ENCODE results near the gene RPS2. TPM values are rescaled to one million over a fixed set of nuclear protein-coding genes. Genes with fewer than 3 reads are reported as not detected.

The RPS2 gene
- total RNA-seq, 1 donor from 2014 or later, result 1,669 TPM

DNA sequence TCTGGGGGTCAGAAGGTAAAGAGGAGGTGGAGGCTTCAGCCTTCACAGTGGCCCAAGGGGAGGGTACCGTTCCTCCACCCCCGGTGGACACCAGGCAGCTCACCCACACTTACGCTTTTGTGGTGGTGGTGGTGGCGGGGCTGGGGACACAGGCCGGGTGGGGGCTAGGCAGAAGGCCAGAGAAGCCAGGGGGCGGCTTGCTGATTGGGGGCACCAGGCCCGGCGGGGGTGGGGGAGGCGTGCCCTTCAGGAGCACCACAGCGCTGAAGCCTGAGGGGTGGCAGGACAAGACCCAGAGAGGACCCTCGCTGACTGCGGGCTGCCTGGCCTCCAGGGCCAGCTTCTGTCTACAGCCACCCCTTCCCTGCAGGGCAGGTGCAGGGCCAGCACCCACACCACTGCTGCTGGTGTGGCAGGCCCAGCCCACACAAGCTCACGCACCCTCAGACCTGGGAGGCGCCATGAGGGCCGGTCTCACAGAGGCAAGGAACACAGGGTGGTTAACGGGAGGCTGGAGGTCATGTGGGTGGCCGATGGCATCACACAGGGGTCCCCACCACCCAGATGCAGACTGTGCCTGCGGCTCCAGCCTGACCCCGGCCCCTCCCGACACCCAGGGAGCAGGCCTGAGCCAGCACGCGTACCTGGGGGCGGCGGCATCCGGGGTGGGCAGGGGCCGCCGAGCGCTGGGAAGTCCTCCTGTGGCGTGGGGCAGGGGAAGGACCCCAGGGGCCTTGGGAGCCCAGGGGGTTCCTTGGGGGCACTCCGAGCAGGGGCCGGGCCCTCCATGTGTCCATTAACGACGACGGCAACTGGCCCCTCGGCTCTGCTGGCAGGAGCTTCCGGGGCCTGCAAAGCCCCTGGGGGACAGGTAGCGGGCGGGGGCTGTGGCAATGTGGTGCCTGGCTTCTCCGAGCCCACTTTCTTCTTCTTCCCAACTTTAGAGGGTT lies 34.5 kb upstream of the RPS2 start:
- DNase-seq (ENCODE audit: low spot score), result no peak

DNA sequence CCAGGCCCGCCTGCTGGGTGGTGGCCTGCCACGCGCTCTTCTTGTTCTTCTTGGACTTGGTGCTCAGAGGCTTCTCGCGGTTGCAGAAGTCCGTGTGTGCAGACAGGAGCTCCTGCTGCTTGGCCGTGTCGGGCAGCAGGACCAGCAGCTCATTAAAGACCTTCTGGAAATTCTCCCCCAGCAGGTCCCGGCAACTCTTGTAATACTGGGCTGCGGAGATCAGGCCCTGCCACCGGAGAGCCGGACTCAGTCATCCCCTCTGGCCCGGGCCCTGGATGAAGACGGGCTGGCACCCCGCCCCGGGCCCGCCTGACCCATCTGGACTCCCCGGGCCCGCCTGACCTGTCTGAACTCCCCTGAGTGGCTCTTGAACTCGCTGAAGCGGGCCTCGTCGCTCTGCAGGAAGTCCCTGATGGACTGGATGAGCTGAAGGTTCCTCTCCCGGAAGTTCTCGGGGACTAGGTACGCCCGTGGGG lies 33.8 kb upstream of the RPS2 start:
- DNase-seq (ENCODE audit: low spot score), result no peak

DNA sequence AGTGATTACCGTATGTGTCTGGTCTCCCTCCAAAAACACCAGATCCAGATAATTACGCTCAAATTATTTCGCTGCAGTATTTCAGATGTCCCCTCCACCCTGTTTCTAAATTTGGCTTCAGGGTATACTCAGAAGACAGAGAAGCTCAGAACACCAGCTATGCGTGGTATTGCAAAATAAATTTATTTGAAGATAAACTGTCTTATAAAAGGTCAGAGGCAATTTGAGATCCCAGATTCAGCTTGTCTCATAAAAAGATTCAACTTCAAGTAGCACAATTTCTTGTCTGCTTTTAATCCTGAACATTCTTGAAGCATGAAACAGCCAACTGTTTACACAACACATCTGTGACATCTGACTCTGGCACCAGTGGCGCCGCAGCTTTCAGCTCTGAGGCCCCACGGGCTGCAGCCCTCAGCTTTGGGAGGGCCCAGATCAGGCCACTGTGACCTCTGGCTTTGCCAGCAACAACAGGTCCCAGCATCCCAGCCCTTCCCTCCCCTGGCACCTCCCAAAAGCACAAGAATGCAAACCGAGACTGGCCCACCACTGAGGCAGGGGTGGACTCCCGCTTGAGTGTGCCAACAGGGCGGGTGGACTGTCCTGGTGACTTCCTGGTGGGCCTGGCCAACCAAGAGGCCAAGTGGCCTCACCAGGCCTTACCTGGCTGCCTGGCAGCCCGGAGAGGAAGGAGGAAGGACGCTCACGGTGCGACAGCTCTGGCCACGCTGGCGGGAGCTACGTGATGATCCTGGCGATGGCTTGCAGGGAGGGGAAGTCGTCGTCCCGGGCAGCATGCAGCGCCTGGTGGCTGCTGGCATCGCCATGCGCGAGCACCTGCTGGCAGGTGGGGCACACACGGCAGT lies 33.1 kb upstream of the RPS2 start:
- DNase-seq (ENCODE audit: low spot score), result peak; percentile 80

DNA sequence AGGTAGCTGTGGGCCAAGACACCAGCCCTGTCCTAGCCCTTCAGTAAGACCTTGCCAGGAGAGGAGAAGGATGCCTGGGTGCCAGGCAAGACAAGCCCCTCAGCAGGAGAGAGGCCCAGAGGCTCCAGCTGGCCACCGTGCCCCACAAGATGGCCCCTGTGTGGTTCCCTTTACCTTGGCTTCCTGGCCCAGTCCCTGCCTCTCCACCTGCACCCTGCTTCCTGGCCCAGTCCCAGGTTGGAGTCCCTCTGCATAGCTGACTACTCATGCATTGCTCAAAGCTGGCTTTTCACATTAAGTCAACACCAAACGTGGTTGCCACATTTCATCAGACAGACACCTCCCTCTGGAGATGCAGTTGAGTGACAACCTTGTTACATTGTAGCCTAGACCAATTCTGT lies 29.1 kb upstream of the RPS2 start:
- DNase-seq (ENCODE audit: low spot score), result no peak

DNA sequence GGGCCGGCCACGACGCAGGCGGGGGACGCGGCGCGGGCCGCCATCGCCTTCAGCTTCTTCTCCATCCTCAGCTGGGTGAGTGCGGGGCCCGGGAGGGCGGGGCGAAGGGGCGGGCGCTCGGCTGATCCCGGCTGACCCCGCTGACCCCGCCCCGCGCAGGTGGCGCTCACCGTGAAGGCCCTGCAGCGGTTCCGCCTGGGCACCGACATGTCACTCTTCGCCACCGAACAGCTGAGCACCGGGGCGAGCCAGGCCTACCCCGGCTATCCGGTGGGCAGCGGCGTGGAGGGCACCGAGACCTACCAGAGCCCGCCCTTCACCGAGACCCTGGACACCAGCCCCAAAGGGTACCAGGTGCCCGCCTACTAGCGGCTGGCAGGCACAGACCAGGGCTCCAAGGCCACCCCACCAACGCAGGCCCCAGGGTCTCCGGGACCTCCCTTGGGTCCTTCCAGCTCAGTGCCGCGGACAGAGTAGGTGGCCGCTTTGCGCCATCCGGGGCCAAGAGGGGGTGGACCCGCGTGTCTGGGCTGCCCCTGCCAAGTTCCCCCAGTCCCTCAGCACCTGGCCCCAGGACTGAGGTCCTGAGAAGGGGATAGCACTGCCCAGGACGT lies 28.2 kb upstream of the RPS2 start:
- no peak for DNase-seq (ENCODE audit: low spot score)

DNA sequence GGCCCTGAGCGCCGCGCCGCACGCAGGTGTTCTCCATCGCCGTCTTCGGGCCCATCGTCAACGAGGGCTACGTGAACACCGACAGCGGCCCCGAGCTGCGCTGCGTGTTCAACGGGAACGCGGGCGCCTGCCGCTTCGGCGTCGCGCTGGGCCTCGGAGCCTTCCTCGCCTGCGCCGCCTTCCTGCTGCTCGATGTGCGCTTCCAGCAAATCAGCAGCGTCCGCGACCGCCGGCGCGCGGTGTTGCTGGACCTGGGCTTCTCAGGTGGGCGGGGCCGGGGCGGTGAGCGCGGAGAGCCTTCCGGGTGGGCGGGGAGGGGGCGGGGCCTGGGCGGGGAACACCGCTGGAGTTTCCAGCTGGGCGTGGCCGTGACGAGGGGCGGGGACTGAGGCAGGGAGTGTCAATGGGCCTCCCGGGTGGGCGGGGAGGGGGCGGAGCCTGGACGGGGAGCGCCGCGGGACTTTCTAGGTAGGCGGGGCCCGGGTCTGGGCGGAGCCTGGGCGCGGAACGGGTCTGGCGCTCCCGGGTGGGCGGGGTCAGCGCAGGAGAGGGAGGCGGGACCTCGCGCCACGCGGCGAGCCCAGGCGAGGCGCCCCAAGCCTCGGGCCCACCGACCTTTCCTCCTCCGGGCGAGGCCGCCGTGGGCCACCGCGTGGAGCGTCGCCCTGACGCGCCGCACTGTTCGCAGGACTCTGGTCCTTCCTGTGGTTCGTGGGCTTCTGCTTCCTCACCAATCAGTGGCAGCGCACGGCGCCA lies 27.5 kb upstream of the RPS2 start:
- DNase-seq (ENCODE audit: low spot score), result peak; percentile 84

DNA sequence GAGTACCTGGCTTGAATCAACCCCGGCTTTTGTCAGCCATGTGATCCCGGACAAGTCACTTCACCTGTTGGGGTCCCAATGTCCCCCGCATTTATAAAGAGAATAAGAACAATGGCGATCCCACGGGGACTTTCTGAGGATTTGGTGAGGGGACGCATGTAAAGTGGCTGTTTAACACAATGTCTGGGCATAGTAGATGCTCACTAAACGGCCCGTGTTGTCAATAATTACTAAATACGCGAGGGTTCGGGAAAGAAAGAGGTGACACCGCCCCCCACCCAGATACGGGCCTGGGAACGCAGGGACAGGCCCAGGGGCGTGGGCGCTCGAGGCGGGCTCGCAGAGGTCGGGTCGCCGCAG lies 26.9 kb upstream of the RPS2 start:
- DNase-seq (ENCODE audit: low spot score), result no peak

DNA sequence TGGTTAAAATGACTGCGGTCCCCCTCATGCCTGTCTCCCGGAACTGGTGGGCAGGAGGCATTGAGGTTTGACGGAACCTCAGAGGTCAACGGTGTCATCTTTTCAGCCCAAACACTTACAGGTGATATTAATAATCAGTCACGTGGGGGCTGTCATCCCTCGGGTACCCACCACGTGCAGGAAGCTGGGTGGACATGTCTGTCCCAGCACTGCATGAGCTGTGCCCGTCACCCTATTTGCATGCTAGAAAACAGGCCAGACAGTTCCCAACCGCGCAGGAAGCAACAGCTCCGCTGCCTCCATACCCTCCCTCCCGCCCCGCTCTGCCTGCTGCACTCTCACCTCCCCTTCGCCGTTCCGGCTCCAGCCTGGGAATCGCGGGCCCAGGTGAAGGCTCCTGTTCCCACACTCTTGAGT lies 26.5 kb upstream of the RPS2 start:
- no peak for DNase-seq (ENCODE audit: low spot score)

DNA sequence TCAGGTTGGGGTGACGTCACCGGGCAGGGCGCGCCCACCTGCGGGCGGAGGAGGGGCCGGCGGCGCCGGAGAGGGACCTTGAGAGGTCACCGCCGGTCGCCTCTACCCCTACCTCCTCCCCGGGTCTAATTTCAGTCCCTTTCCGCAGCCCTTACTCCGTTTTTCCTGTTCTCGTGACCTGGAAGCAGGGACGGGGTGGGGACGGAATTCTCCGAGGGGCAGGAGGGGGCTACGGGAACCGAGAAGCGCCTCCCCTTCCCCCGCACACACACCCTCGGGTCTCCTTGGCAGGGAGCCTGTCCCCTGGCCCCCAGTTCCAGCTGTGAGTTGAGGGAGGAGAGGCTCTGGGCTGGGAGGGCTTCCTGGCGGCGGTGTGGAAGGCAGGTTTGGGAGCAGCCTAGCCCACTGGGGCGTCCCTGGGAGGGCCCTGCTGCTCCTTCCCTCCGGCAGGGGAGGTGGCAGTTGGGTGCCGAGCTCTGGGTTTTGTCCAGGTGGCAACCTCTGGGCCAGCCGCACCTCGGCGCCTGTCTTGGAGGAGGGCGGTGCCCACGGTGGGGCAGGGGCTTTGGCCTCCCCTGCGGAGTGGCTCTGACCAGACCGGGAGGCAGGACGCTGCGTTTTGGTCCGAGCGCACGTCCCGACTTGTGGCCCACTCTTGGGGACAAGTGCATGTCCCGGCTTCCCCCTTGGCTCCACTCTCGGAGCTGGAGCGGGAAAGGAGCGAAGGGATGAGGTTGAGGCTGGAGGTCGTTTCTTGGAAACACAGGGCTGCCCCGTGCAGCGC lies 25.9 kb upstream of the RPS2 start:
- no peak for DNase-seq (ENCODE audit: low spot score)

DNA sequence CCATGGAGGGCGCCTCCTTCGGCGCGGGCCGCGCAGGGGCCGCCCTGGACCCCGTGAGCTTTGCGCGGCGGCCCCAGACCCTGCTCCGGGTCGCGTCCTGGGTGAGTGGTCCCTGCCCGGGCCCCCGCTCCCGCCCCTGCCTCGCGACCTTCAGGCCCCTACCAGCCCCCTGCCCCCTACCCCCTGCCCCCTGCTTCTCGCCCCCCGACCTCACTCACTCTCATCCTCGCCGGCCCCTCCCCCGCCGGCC lies 25.4 kb upstream of the RPS2 start:
- no peak for DNase-seq (ENCODE audit: low spot score)

DNA sequence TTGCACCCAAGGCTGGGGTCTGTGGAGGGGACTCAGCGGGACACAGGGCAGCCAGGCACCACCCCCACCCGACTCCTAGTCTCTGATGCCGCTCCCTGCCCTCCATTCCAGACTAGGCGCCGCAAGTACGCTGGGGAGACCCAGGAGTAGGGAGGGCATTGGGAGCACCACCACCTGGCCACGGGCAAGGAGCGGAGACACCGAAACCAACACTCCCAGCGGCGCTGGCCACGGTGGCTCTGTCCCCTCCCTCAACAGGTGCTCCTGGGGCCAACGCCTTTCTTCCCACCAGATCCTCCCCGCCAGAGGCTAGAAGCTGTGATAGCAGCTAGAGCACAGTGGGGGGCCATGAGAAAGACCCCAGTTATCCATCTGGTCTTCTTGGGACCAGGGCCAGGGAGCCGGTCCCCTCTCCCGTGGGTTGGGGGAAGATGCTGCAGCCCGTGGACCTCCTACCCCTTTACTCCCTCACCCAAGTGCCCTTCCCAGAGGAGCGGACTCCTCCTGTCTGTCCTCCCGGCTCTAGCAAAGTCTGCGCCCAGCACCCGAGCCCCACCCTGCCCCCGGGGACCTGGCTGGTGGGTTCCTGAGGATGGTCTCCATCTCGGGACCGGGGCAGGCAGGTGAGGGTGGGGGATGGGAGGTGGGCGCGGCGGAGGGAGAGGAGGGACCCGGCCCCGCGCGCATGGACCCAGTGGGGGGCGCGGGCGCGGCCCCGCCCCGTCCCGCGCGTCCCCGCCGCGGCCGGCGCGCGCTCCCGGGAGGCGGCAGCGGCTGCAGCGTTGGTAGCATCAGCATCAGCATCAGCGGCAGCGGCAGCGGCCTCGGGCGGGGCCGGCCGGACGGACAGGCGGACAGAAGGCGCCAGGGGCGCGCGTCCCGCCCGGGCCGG lies 24.8 kb upstream of the RPS2 start, which contains the start of gene SYNGR3:
Gene SYNGR3 (plus strand): TSS at position 762 of the 892 bp plus-strand sequence. CDS start 133 bp downstream, outside the sequence.
- DNase-seq (ENCODE audit: low spot score), result no peak

DNA sequence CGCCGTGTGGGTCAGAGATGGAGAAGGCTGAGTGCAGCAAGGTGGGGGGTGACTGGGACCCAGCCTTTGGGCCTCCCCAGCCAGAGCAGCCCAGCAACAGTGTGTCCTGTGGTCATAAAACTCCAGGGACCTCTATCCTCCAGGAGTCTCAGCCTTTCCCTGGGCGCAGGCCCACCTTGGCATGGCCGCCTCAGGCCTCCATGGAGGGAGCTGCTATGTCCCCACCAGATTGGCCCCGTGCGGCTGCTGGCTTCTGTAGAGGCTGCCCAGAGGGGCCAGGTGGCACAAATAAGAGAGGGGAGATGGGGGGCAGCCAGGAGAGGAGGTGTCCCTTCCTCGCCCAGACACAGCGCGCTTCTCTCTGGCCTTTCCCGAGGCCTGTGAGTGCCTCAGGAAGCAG lies 22.6 kb upstream of the RPS2 start:
- DNase-seq (ENCODE audit: low spot score), result no peak

DNA sequence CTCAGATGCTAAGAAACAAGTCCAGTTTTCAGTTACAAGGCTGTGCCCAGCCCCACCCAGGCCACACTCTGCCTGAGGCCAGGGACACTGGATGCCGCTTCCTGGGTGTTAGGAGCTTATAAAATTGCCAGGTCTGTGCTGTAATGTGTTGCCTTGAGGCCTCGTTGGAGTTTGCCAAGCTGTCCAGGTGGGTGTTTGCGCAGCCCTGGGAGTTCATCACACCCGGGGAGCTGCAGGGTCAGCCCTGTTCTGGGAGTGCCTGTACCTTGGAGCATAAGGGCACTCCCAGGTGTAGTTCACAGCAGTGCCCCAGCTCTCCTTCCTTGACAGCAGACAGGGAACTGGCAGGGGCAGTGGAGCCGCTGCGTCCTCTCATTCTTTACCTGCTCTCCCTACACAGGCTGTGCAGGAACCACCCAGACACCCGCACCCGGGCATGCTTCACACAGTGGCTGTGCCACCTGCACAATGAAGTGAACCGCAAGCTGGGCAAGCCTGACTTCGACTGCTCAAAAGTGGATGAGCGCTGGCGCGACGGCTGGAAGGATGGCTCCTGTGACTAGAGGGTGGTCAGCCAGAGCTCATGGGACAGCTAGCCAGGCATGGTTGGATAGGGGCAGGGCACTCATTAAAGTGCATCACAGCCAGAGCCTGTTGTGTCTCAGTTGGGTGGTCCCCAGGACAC lies 21.0 kb upstream of the RPS2 start:
- DNase-seq (ENCODE audit: low spot score), result no peak

DNA sequence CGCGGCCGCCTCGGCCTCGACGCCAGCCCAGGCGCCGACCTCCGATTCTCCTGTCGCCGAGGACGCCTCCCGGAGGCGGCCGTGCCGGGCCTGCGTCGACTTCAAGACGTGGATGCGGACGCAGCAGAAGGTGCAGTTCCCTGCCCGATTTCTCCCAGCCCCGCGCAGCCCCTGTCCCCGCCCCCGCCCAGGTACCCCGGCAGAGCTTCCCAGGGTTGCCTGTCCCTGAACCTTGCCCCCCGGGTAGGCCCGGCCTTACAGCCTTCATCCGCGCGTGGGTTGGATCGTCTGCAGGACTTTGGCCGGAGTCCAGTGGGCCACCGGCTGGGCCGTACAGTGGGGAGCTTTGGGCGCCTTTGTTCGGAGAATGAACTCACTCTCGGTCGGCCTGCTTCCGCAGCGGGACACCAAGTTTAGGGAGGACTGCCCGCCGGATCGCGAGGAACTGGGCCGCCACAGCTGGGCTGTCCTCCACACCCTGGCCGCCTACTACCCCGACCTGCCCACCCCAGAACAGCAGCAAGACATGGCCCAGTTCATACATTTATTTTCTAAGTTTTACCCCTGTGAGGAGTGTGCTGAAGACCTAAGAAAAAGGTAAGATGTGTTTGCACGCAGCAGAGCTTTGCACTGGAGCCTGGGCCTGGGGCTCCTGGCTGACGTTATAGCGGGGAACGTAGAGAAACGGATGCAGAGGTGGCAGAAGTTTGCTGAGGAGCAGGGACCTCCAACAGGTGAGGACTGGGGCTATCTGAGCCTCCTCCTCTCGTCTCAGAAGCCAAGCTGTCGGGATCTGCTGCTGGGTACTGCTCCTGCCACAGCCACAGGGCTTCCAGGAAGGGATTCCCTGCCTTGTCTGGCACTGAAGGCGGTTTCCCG lies 20.0 kb upstream of the RPS2 start:
- DNase-seq (ENCODE audit: low spot score), result no peak

DNA sequence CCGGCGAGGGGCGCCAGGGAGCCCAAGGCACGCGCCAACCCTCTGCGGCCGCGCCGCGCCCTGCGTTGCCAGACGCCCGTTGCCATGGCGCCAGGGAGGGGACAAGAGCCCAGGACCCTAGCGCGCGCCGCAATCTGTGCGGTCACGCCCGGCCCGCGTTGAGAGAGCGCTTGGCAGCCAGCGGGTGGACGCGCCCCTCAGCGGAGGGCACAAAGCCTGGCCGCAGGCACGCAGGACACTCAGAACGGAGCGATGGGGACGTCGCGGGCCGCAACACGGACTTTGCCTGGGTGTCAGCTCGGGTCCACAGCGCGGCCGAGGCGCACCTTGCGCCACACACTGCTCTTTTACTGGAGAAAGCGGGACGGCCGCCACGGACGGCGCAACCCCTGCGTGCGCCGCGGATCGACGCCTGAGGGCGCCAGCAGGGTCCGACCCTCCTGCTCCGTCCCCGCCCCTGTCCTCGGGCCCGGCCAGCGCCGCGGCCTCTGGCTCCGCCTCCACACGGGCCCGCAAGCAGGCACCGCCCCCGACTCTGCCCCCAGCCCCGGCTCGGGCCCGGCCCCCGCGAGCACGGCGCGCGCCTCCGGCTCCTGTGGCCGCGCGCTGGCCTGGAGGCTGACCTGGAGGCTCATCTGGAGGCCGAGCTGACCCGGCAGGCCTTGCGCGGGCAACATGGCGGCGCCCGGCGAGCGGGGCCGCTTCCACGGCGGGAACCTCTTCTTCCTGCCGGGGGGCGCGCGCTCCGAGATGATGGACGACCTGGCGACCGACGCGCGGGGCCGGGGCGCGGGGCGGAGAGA lies 19.1 kb upstream of the RPS2 start, which contains the start of gene GFER:
Gene GFER (plus strand): TSS at position 650 of the 803 bp plus-strand sequence. CDS start 26 bp downstream, at position 676.
- DNase-seq (ENCODE audit: low spot score), result peak; percentile 94

DNA sequence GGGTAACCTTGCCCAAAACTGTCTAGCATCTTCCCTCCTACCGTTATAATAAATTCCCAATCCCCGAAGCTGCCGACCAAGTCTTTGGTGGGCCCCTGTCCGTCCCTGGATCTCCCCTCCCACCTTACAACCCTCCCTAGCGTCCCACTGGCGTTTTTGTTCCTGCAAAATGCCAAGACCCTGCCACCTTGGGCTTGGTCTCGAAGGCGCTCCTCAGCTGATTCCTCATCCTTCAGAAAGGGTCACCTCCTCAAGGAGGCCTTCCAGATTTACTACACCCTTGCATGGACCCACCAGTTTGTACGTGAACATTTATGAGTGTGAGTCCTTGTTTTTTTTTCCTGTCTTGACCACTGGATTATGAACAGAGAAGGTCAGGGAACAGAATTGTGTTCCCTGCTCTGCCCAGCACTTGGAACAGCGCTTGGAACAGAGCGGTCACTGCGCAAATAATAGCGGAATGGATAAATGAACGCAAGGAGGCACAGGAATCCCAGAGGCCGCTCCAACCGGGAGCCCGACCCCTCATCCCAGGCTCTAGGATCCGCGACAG lies 18.4 kb upstream of the RPS2 start:
- DNase-seq (ENCODE audit: low spot score), result no peak

DNA sequence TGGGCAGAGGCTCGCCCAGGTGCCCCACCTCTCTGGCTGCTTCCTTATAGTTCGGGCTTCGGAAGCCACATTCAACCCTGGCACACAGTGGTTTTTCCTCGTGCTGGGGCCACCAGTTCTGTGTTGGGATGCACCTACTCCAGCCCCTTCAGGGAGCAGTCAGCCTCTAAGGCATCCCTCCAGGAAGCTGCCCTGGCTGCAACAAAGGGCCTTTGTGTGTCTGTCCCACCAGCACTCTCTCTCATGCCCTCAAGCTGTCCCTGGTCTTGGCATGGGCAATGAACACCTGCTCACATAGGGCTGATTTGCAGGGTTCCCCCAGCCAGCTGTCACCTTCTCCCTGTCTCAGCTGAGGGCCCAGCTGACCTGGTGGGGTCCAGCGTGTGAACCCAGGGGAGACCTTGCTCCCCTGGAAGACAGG lies 17.4 kb upstream of the RPS2 start:
- no peak for DNase-seq (ENCODE audit: low spot score)
